IPS DF 6.9 (cell line): ENCODE results near the gene THRAP3.

Experiments
- DNase-seq: peaks from one replicate; pipeline ENCODE4 v3.0.0-alpha.2; 2013; ENCODE audit warnings: low read depth, low spot score
- H3K27ac ChIP-seq: one replicate; pipeline ENCODE4 v1.5.1; 2013; ENCODE audit warnings: low read length, control low read depth
- H3K27me3 ChIP-seq: 2 replicates; pipeline ENCODE4 v1.6.1; 2013; ENCODE audit warnings: mild to moderate bottlenecking, low read length; ENCODE audit not compliant: control insufficient read depth, insufficient read depth
- H3K36me3 ChIP-seq: 2 replicates; pipeline ENCODE4 v1.6.1; 2013; ENCODE audit warnings: low read length; ENCODE audit not compliant: control insufficient read depth, insufficient read depth
- H3K4me1 ChIP-seq: 2 replicates; pipeline ENCODE4 v1.6.1; 2013; ENCODE audit warnings: low read length; ENCODE audit not compliant: control insufficient read depth, insufficient read depth
- H3K4me3 ChIP-seq: 2 replicates; pipeline ENCODE4 v1.5.1; 2013; ENCODE audit warnings: mild to moderate bottlenecking, low read length
- H3K9me3 ChIP-seq: 2 replicates; pipeline ENCODE4 v1.6.1; 2013; ENCODE audit warnings: low read length, inconsistent platforms; ENCODE audit not compliant: control insufficient read depth, insufficient read depth
- WGBS: extraction: QIAGEN DNeasy Blood & Tissue Kit; methylation state at CpG from one replicate; pipeline ENCODE4 v1.1.7; 2013; ENCODE audit warnings: mixed read lengths, missing lambda C conversion rate; ENCODE audit not compliant: insufficient read length, insufficient coverage; 5-methylcytosine and 5-hydroxymethylcytosine counted together

THRAP3 gene

GRCh38 chr1:36298640-36299039 lies 74.4 kb downstream of the THRAP3 start:
- H3K9me3 ChIP-seq: no peaks in the 10 kb centered on the region
- no CpG with 5 or more reads among the region's 5 CpGs for WGBS
- H3K4me3 ChIP-seq: no peak overlapping the region
- H3K36me3 ChIP-seq: peaks cover 35% of the 10 kb centered on the region; the same call in 1 of the 2 replicates
- DNase-seq: no peak
- H3K27ac ChIP-seq: no peak overlapping the region
- H3K4me1 ChIP-seq: no peaks in the 10 kb centered on the region
- H3K27me3 ChIP-seq: no peaks in the 10 kb centered on the region

GRCh38 chr1:36300526-36300925 lies 76.3 kb downstream of the THRAP3 start:
- no CpG with 5 or more reads among the region's 1 CpG for WGBS

GRCh38 chr1:36301220-36301619 lies 77.0 kb downstream of the THRAP3 start:
- DNase-seq: no peak
- Histone ChIP-seq H3K27ac (no peak overlapping the region), H3K36me3 (peaks cover 35% of the 10 kb centered on the region; the same call in 1 of the 2 replicates), H3K4me1 (peaks cover 2% of the 10 kb centered on the region; the same call in 1 of the 2 replicates), H3K9me3 (no peaks in the 10 kb centered on the region), H3K4me3 (no peak overlapping the region), H3K27me3 (no peaks in the 10 kb centered on the region)
- WGBS: no CpG with 5 or more reads among the region's 1 CpG

More at GRCh38 chr1:36300526-36300925, 76.3 kb downstream of the THRAP3 start:
- Histone ChIP-seq H3K27me3 (no peaks in the 10 kb centered on the region), H3K4me1 (peaks cover 2% of the 10 kb centered on the region; the same call in 1 of the 2 replicates), H3K36me3 (peaks cover 36% of the 10 kb centered on the region; the same call in 1 of the 2 replicates), H3K4me3 (no peak overlapping the region), H3K9me3 (no peaks in the 10 kb centered on the region), H3K27ac (no peak overlapping the region)
- DNase-seq: no peak

GRCh38 chr1:36303244-36303643 lies 79.0 kb downstream of the THRAP3 start:
- no peak for DNase-seq
- Histone ChIP-seq H3K36me3 (peaks cover 28% of the 10 kb centered on the region; the same call in 1 of the 2 replicates), H3K27me3 (no peaks in the 10 kb centered on the region), H3K4me3 (no peak overlapping the region), H3K4me1 (peaks cover 2% of the 10 kb centered on the region; the same call in 1 of the 2 replicates), H3K9me3 (no peaks in the 10 kb centered on the region), H3K27ac (no peak overlapping the region)
- WGBS: no CpG with 5 or more reads among the region's 5 CpGs

GRCh38 chr1:36303650-36304360 lies 79.6 kb downstream of the THRAP3 start:
- Histone ChIP-seq H3K27me3 (no peaks in the 10 kb centered on the region), H3K4me3 (no peak overlapping the region), H3K9me3 (no peaks in the 10 kb centered on the region), H3K36me3 (peaks cover 25% of the 10 kb centered on the region; the same call in 1 of the 2 replicates), H3K4me1 (peaks cover 2% of the 10 kb centered on the region; the same call in 1 of the 2 replicates), H3K27ac (no peak overlapping the region)
- no CpG with 5 or more reads among the region's 23 CpGs for WGBS
- DNase-seq: no peak

GRCh38 chr1:36304521-36304920 lies 80.3 kb downstream of the THRAP3 start:
- Histone ChIP-seq H3K36me3 (peaks cover 25% of the 10 kb centered on the region; the same call in 1 of the 2 replicates), H3K27me3 (no peaks in the 10 kb centered on the region), H3K4me1 (peaks cover 2% of the 10 kb centered on the region; the same call in 1 of the 2 replicates), H3K4me3 (no peak overlapping the region), H3K27ac (no peak overlapping the region), H3K9me3 (no peaks in the 10 kb centered on the region)
- DNase-seq: no peak
- no CpG with 5 or more reads among the region's 7 CpGs for WGBS

GRCh38 chr1:36304970-36305914 lies 81.0 kb downstream of the THRAP3 start:
- H3K4me1 ChIP-seq: peaks cover 2% of the 10 kb centered on the region; the same call in 1 of the 2 replicates
- H3K27me3 ChIP-seq: no peaks in the 10 kb centered on the region
- H3K4me3 ChIP-seq: no peak overlapping the region
- no peak overlapping the region for H3K27ac ChIP-seq
- no CpG with 5 or more reads among the region's 10 CpGs for WGBS
- DNase-seq: no peak
- H3K36me3 ChIP-seq: peaks cover 25% of the 10 kb centered on the region; the same call in 1 of the 2 replicates
- H3K9me3 ChIP-seq: no peaks in the 10 kb centered on the region

GRCh38 chr1:36305915-36306209 lies 81.6 kb downstream of the THRAP3 start:
- Histone ChIP-seq H3K27me3 (no peaks in the 10 kb centered on the region), H3K9me3 (no peaks in the 10 kb centered on the region), H3K27ac (no peak overlapping the region), H3K36me3 (peaks cover 20% of the 10 kb centered on the region; the same call in 1 of the 2 replicates), H3K4me3 (peak overlapping the region; percentile 51; the same call in 1 of the 2 replicates), H3K4me1 (peaks cover 2% of the 10 kb centered on the region; the same call in 1 of the 2 replicates)
- WGBS: no CpG with 5 or more reads among the region's 7 CpGs
- DNase-seq: no peak

GRCh38 chr1:36306210-36306901 lies 82.1 kb downstream of the THRAP3 start, which contains the start of gene SH3D21:
Gene SH3D21, plus strand, starts transcription at chr1:36306368. Its CDS starts 53 bp downstream, at chr1:36306421.
- H3K27ac ChIP-seq: no peak within 1 kb of the TSS

More at GRCh38 chr1:36306210-36306901, 82.1 kb downstream of the THRAP3 start, which contains the start of gene SH3D21:
- Histone ChIP-seq H3K4me3 (peak within 1 kb of the TSS; percentile 51; the same call in 1 of the 2 replicates), H3K27me3 (no peaks in the 10 kb centered on the region), H3K36me3 (peaks cover 16% of the 10 kb centered on the region; the same call in 1 of the 2 replicates), H3K4me1 (peaks cover 2% of the 10 kb centered on the region; the same call in 1 of the 2 replicates), H3K9me3 (no peaks in the 10 kb centered on the region)
- no CpG with 5 or more reads among the region's 65 CpGs for WGBS
- DNase-seq: no peak
